MCF 10A (cell line): ENCODE measurements around the gene ZSWIM6. TPM values are rescaled to one million over a fixed set of nuclear protein-coding genes. Genes with fewer than 3 reads are reported as not detected.

Source experiments
- BruUV-seq: library from RNA; stranded (reverse); fragments of 400-500 nt; replicated peaks from 2 replicates; lab custom pipeline; 2021; lab: Mats Ljungman, UMichigan
- CTCF ChIA-PET: fragments of 300-600 bp; sonication (Branson Sonifier 250); formaldehyde crosslinking; extraction: SDS; loops from one replicate; lab custom pipeline; 2021; ENCODE audit warnings: antibody characterized with exemption, inconsistent platforms; lab: Yijun Ruan, JAX
- POLR2A ChIA-PET: fragments of 300-600, 350-650 bp; sonication (Branson Sonifier 250); formaldehyde crosslinking; extraction: SDS; loops from one replicate; lab custom pipeline; 2020; ENCODE audit warnings: antibody characterized with exemption, inconsistent platforms; lab: Yijun Ruan, JAX
- DNase-seq: peaks from one replicate; pipeline ENCODE4 v3.0.0-alpha.2; 2018; ENCODE audit not compliant: unreplicated experiment
- H3K27ac Mint-ChIP-seq: one replicate; pipeline ENCODE4 v1.8.0; 2022; ENCODE audit warnings: mild to moderate bottlenecking, low read depth, mixed read lengths; ENCODE audit not compliant: unreplicated experiment
- H3K27me3 Mint-ChIP-seq: one replicate; pipeline ENCODE4 v1.8.0; 2022; ENCODE audit warnings: mixed read lengths; ENCODE audit not compliant: insufficient read depth, unreplicated experiment
- H3K36me3 Mint-ChIP-seq: one replicate; pipeline ENCODE4 v1.8.0; 2022; ENCODE audit warnings: mild to moderate bottlenecking, moderate library complexity, mixed read lengths; ENCODE audit not compliant: insufficient read depth, unreplicated experiment
- H3K4me1 Mint-ChIP-seq: one replicate; pipeline ENCODE4 v1.8.0; 2022; ENCODE audit warnings: mixed read lengths; ENCODE audit not compliant: insufficient read depth, unreplicated experiment
- H3K4me3 Mint-ChIP-seq: one replicate; pipeline ENCODE4 v1.8.0; 2022; ENCODE audit warnings: mild to moderate bottlenecking, moderate library complexity, mixed read lengths; ENCODE audit not compliant: unreplicated experiment
- H3K9me3 Mint-ChIP-seq: one replicate; pipeline ENCODE4 v1.8.0; 2022; ENCODE audit warnings: mixed read lengths; ENCODE audit not compliant: unreplicated experiment
- CTCF ChIP-seq: fragments of 200-600 bp; IDR thresholded peaks from one replicate; pipeline ENCODE4 v1.8.0; 2022; ENCODE audit warnings: antibody characterized with exemption, mild to moderate bottlenecking; ENCODE audit not compliant: unreplicated experiment
- intact Hi-C: fragments of 100-400 bp; cut with micrococcal nuclease; formaldehyde crosslinking; loops from 2 replicates; pipeline ENCODE4 v1.14.1; 2022
- total RNA-seq: library from RNA; stranded (reverse); gene quantifications from 2 replicates; pipeline ENCODE4 v1.2.3, GENCODE V29; 2022

The ZSWIM6 gene
- total RNA-seq, 1 experiment from 2014 or later: 12.0 TPM

DNA sequence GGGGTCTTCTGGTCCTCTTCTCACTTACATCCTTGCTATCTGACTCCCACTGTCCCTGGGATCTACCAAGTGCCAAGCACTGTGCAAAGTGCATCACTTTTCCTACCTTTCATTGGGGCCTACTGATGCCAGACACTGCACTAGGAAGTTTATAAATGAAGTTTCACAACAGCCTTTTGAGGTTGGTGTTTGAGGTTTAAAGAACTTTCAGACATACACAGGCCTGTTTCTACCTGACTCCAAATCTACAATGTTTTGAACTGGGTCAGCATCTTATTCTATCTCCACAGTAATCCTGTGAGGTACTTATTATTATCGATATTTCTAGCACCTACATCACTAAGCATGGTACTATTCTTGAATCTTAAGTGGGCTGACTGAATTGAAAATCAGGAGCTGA, 227.7 kb downstream of the ZSWIM6 start:
- ChIA-PET CTCF (no interaction called here), POLR2A (no interaction called here)
- no TSS peak for BruUV-seq
- Mint-ChIP-seq H3K4me1 (no peaks in the 10 kb centered on the region), H3K9me3 (no peaks in the 10 kb centered on the region), H3K27ac (no peak overlapping the region), H3K36me3 (no peaks in the 10 kb centered on the region), H3K27me3 (no peaks in the 10 kb centered on the region), H3K4me3 (no peak overlapping the region)
- TF ChIP-seq CTCF: no peak
- DNase-seq: no peak
- intact Hi-C loops: no loop called here

GRCh38 chr5:61563401-61563800, 231.3 kb downstream of the ZSWIM6 start:
- H3K27ac Mint-ChIP-seq: no peak overlapping the region
- CTCF ChIA-PET: interaction anchor here (0.7 kb wide), 1 partner anchor 22 kb away, joined by 3 read pairs; no protein-coding TSS in a partner anchor

GRCh38 chr5:61567337-61567736, 235.3 kb downstream of the ZSWIM6 start:
- Mint-ChIP-seq H3K27ac (no peak overlapping the region), H3K4me3 (no peak overlapping the region), H3K36me3 (no peaks in the 10 kb centered on the region), H3K9me3 (no peaks in the 10 kb centered on the region), H3K27me3 (no peaks in the 10 kb centered on the region), H3K4me1 (no peaks in the 10 kb centered on the region)
- ChIA-PET CTCF (interaction anchor here (1.0 kb wide), 1 partner anchor 10 kb away, joined by 4 read pairs; no protein-coding TSS in a partner anchor), POLR2A (no interaction called here)
- no peak for DNase-seq
- intact Hi-C loops: no loop called here
- no TSS peak for BruUV-seq
- no peak for TF ChIP-seq CTCF

More at GRCh38 chr5:61563401-61563800, 231.3 kb downstream of the ZSWIM6 start:
- DNase-seq: peak; percentile 10
- BruUV-seq: no TSS peak
- Mint-ChIP-seq H3K9me3 (no peaks in the 10 kb centered on the region), H3K4me3 (no peak overlapping the region), H3K27me3 (no peaks in the 10 kb centered on the region), H3K36me3 (no peaks in the 10 kb centered on the region), H3K4me1 (no peaks in the 10 kb centered on the region)
- POLR2A ChIA-PET: no interaction called here
- intact Hi-C loops: no loop called here
- no peak for TF ChIP-seq CTCF

DNA sequence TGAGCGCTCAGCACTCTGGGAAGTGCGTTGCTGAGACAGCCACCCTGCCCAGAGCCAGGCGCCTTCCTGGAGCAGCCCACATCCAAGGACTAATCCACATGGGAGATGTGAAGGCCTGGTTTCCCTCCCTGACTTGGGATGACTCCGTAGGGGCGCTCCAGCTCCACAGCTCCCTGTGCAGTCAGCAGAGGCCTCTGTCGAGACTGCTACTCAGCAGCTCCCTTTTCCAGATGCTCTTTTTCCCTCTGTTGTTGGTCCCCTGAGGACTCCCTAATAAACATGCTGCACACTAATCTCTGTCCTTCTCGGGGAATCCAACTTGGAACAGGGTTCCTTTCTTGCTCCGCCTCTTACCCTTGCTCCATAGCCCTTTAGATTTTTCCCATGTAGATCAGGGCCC, 237.3 kb downstream of the ZSWIM6 start:
- intact Hi-C loops: no loop called here
- BruUV-seq: no TSS peak
- no peak for DNase-seq
- no peaks in the 10 kb centered on the region for H3K36me3 Mint-ChIP-seq
- CTCF ChIA-PET: interaction anchor here (0.8 kb wide), 1 partner anchor 16 kb away, joined by 4 read pairs; no protein-coding TSS in a partner anchor
- no peak overlapping the region for H3K4me3 Mint-ChIP-seq
- no peak for TF ChIP-seq CTCF
- no peaks in the 10 kb centered on the region for H3K9me3 Mint-ChIP-seq
- no peaks in the 10 kb centered on the region for H3K27me3 Mint-ChIP-seq
- POLR2A ChIA-PET: no interaction called here
- H3K27ac Mint-ChIP-seq: no peak overlapping the region
- no peaks in the 10 kb centered on the region for H3K4me1 Mint-ChIP-seq
